Activated CD4-positive, alpha-beta memory T cell treated with anti-CD3 and anti-CD28 coated beads for 36 hours (primary cell): ENCODE measurements around the gene RGS18. TPM values are rescaled to one million over a fixed set of nuclear protein-coding genes. Genes with fewer than 3 reads are reported as not detected.
"Not testable (repeated sequence)": the region's sequence is repeated elsewhere in the genome, so short reads cannot be mapped to it uniquely, and the experiment has no call there.

Experiments
- CTCF ChIA-PET: fragments of 350-600 bp; sonication (Branson Sonifier 250); formaldehyde crosslinking; loops from one replicate; lab custom pipeline; 2021; ENCODE audit warnings: antibody characterized with exemption, inconsistent platforms; lab: Charles Lee
- POLR2A ChIA-PET: fragments of 350-600 bp; sonication (Branson Sonifier 250); formaldehyde crosslinking; loops from one replicate; lab custom pipeline; 2021; ENCODE audit warnings: antibody characterized with exemption; lab: Charles Lee
- DNase-seq: peaks from one replicate; pipeline ENCODE4 v3.0.0-alpha.2; 2020
- H3K27ac Mint-ChIP-seq: one replicate; pipeline ENCODE4 v1.8.0; 2021; ENCODE audit warnings: mixed read lengths
- H3K27me3 Mint-ChIP-seq: one replicate; pipeline ENCODE4 v1.8.0; 2021; ENCODE audit warnings: mixed read lengths
- H3K36me3 Mint-ChIP-seq: one replicate; pipeline ENCODE4 v1.8.0; 2021; ENCODE audit warnings: mixed read lengths
- H3K4me1 Mint-ChIP-seq: one replicate; pipeline ENCODE4 v1.8.0; 2021; ENCODE audit warnings: low read depth, mixed read lengths
- H3K4me3 Mint-ChIP-seq: one replicate; pipeline ENCODE4 v1.8.0; 2021; ENCODE audit warnings: mild to moderate bottlenecking, mixed read lengths
- H3K9me3 Mint-ChIP-seq: one replicate; pipeline ENCODE4 v1.8.0; 2021; ENCODE audit warnings: mixed read lengths
- intact Hi-C: fragments of 100-400 bp; cut with micrococcal nuclease; formaldehyde crosslinking; loops from one replicate; pipeline ENCODE4 v1.15.1; 2023
- total RNA-seq, 2 experiments: library from RNA; stranded (reverse); gene quantifications; one replicate each; pipeline ENCODE4 v1.2.3, GENCODE V29; 2021

The RGS18 gene
- total RNA-seq, 2 experiments from 2014 or later: 0.19 TPM

- no peaks in the 10 kb centered on the region for H3K4me1 Mint-ChIP-seq
- POLR2A ChIA-PET: no interaction called here
Observed at GRCh38 chr1:192147221-192147620, 11.0 kb upstream of the RGS18 start.

DNA sequence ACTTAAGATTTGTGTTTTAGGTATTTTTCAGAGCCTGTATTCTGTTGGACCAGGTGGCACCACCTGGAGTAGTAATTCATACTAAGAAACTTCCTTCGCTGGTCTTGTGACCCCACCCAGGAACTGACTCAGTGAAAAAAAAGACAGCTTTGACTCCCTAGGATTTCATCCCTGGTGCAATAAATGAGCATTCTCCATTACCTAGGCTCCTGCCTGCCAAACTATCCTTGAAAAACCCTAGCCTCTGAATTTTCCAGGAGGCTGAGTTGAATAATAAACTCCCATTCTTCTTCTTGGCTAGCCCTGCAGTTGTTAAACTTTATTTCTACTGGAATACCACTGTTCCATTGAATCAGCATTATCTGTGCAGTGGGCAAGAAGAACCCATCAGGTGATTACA, 10.6 kb upstream of the RGS18 start:
- ChIA-PET CTCF (no interaction called here), POLR2A (no interaction called here)
- intact Hi-C loops: no loop called here
- Mint-ChIP-seq H3K36me3 (no peaks in the 10 kb centered on the region), H3K27ac (no peak overlapping the region), H3K27me3 (no peaks in the 10 kb centered on the region), H3K4me3 (no peak overlapping the region), H3K4me1 (no peaks in the 10 kb centered on the region), H3K9me3 (peaks cover 5% of the 10 kb centered on the region)
- no peak for DNase-seq

More at GRCh38 chr1:192147221-192147620, 11.0 kb upstream of the RGS18 start:
- Mint-ChIP-seq H3K4me3 (no peak overlapping the region), H3K27ac (no peak overlapping the region), H3K9me3 (peaks cover 5% of the 10 kb centered on the region), H3K36me3 (no peaks in the 10 kb centered on the region), H3K27me3 (no peaks in the 10 kb centered on the region)
- intact Hi-C loops: no loop called here
- CTCF ChIA-PET: no interaction called here
- no peak for DNase-seq

GRCh38 chr1:192151176-192151575, 7.1 kb upstream of the RGS18 start:
- ChIA-PET CTCF (no interaction called here), POLR2A (no interaction called here)
- peaks cover 5% of the 10 kb centered on the region for H3K9me3 Mint-ChIP-seq
- no peak overlapping the region for H3K27ac Mint-ChIP-seq
- intact Hi-C loops: no loop called here
- H3K27me3 Mint-ChIP-seq: no peaks in the 10 kb centered on the region
- no peaks in the 10 kb centered on the region for H3K4me1 Mint-ChIP-seq
- no peaks in the 10 kb centered on the region for H3K36me3 Mint-ChIP-seq
- DNase-seq: no peak
- no peak overlapping the region for H3K4me3 Mint-ChIP-seq

GRCh38 chr1:192153276-192153675, 5.0 kb upstream of the RGS18 start:
- no peak overlapping the region for H3K27ac Mint-ChIP-seq

GRCh38 chr1:192157067-192157466, 1.2 kb upstream of the RGS18 start:
- no peaks in the 10 kb centered on the region for H3K27me3 Mint-ChIP-seq
- H3K9me3 Mint-ChIP-seq: no peaks in the 10 kb centered on the region
- no peak overlapping the region for H3K4me3 Mint-ChIP-seq
- no peaks in the 10 kb centered on the region for H3K4me1 Mint-ChIP-seq
- H3K36me3 Mint-ChIP-seq: no peaks in the 10 kb centered on the region
- DNase-seq: no peak
- ChIA-PET POLR2A (no interaction called here), CTCF (no interaction called here)
- H3K27ac Mint-ChIP-seq: no peak overlapping the region
- intact Hi-C loops: no loop called here

More at GRCh38 chr1:192153276-192153675, 5.0 kb upstream of the RGS18 start:
- no peak for DNase-seq
- ChIA-PET POLR2A (no interaction called here), CTCF (no interaction called here)
- no peaks in the 10 kb centered on the region for H3K9me3 Mint-ChIP-seq
- H3K4me3 Mint-ChIP-seq: no peak overlapping the region
- H3K27me3 Mint-ChIP-seq: no peaks in the 10 kb centered on the region
- H3K36me3 Mint-ChIP-seq: no peaks in the 10 kb centered on the region
- intact Hi-C loops: no loop called here
- H3K4me1 Mint-ChIP-seq: no peaks in the 10 kb centered on the region

GRCh38 chr1:192159014-192159413, 752 bp downstream of the RGS18 start:
- H3K36me3 Mint-ChIP-seq: no peaks in the 10 kb centered on the region
- DNase-seq: no peak
- H3K27me3 Mint-ChIP-seq: no peaks in the 10 kb centered on the region
- POLR2A ChIA-PET: no interaction called here
- H3K27ac Mint-ChIP-seq: no peak overlapping the region
- no peaks in the 10 kb centered on the region for H3K4me1 Mint-ChIP-seq
- H3K4me3 Mint-ChIP-seq: no peak overlapping the region
- intact Hi-C loops: no loop called here
- no peaks in the 10 kb centered on the region for H3K9me3 Mint-ChIP-seq
- CTCF ChIA-PET: no interaction called here

GRCh38 chr1:192159781-192160180, 1.5 kb downstream of the RGS18 start:
- Mint-ChIP-seq H3K36me3 (no peaks in the 10 kb centered on the region), H3K4me1 (no peaks in the 10 kb centered on the region), H3K4me3 (no peak overlapping the region), H3K9me3 (peaks cover 2% of the 10 kb centered on the region), H3K27ac (no peak overlapping the region), H3K27me3 (no peaks in the 10 kb centered on the region)
- ChIA-PET POLR2A (no interaction called here), CTCF (no interaction called here)
- intact Hi-C loops: no loop called here
- no peak for DNase-seq

DNA sequence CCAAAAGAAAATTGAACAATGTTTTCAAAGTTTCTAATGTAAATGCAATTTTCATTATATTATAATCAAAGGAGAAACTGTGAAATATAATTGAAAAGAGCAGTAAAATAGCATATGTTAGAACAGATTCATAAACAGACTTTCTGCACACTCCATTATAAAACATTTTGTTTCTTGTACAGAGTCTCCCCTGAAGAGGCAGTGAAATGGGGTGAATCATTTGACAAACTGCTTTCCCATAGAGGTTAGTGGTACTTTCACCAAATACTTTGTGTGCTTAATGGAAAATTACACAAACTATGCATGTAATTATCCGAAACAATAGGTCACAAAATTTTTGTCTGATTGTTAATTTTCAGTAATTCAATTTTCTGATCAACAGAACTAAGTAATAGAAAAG, 1.9 kb downstream of the RGS18 start:
- intact Hi-C loops: no loop called here
- CTCF ChIA-PET: no interaction called here

DNA sequence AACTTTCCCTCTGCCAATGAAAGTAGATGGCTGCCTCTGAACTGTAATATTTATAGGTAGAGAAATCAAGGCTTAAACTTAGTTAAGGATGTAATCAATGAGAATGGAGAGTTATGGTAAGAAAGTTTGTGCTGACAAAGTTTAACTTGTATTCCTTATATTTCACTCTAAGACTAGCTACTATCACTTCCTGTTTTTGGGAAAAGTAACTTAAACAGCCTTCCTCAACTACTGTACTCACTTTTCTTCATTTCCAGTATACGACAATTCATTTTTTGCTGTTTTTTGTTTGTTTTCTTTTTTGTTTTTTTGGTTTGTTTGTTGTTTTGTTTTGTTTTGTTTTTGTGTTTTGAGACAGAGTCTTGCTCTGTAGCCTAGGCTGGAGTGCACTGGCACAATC, 3.7 kb downstream of the RGS18 start:
- Mint-ChIP-seq H3K36me3 (no peaks in the 10 kb centered on the region), H3K4me3 (no peak overlapping the region), H3K9me3 (peaks cover 7% of the 10 kb centered on the region), H3K27ac (no peak overlapping the region), H3K4me1 (no peaks in the 10 kb centered on the region), H3K27me3 (no peaks in the 10 kb centered on the region)
- intact Hi-C loops: no loop called here
- POLR2A ChIA-PET: no interaction called here
- DNase-seq: no peak
- CTCF ChIA-PET: no interaction called here

More for the DNA sequence above, 1.9 kb downstream of the RGS18 start:
- POLR2A ChIA-PET: no interaction called here
- Mint-ChIP-seq H3K27me3 (no peaks in the 10 kb centered on the region), H3K4me1 (no peaks in the 10 kb centered on the region), H3K9me3 (peaks cover 5% of the 10 kb centered on the region), H3K36me3 (no peaks in the 10 kb centered on the region), H3K4me3 (no peak overlapping the region), H3K27ac (no peak overlapping the region)
- DNase-seq: no peak

GRCh38 chr1:192162376-192162775, 4.1 kb downstream of the RGS18 start:
- CTCF ChIA-PET: no interaction called here
- Mint-ChIP-seq H3K4me3 (no peak overlapping the region), H3K4me1 (no peaks in the 10 kb centered on the region), H3K27me3 (no peaks in the 10 kb centered on the region), H3K9me3 (peaks cover 7% of the 10 kb centered on the region), H3K36me3 (no peaks in the 10 kb centered on the region), H3K27ac (no peak overlapping the region)
- intact Hi-C loops: no loop called here
- DNase-seq: no peak
- POLR2A ChIA-PET: no interaction called here

- H3K4me1 Mint-ChIP-seq, H3K36me3 Mint-ChIP-seq, H3K4me3 Mint-ChIP-seq, POLR2A ChIA-PET, DNase-seq, H3K9me3 Mint-ChIP-seq, CTCF ChIA-PET, intact Hi-C loops, H3K27ac Mint-ChIP-seq, H3K27me3 Mint-ChIP-seq: not testable (repeated sequence)
Observed at GRCh38 chr1:192165002-192165401, 6.7 kb downstream of the RGS18 start.

GRCh38 chr1:192167011-192167410, 8.7 kb downstream of the RGS18 start:
- H3K9me3 Mint-ChIP-seq: peaks cover 7% of the 10 kb centered on the region
- no peak overlapping the region for H3K4me3 Mint-ChIP-seq
- no peak overlapping the region for H3K27ac Mint-ChIP-seq
- H3K4me1 Mint-ChIP-seq: no peaks in the 10 kb centered on the region
- ChIA-PET CTCF (no interaction called here), POLR2A (no interaction called here)
- no peaks in the 10 kb centered on the region for H3K27me3 Mint-ChIP-seq
- H3K36me3 Mint-ChIP-seq: no peaks in the 10 kb centered on the region
- no peak for DNase-seq
- intact Hi-C loops: no loop called here

DNA sequence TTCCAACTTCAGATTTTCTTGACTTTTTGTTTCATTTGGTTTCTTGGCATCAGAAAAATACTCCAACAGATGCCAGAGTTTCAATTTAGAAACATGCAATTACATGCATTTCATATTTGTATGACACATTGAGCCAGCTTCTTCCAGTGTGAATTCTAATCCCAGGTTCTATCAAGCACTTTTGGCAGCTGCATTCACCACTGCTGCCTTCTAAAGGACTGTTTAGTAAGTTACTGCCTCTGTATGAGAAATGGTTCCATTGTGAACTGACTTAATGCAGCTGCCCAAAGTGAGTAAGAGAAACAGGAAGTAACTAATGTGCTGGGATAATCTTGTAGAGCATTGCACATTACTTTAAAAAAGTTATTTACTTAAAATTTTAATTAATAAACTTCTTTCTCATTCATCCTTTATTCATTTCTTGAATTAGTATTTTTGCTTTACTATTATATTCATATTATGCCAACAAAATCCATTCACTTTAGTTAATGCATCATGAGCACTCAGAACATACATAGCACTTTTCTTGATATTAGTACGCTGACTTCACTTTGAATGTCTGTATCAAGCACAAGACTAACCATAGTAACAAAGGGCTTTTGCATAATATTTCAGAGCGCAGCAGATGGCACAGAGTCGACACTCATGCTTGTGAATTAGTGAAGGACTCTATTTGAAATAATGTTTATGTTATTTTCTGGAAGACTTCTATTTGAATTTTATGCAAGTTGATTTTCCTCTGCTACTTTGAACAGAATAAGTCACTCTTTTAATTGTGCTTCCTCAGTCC, 9.8 kb downstream of the RGS18 start:
- Mint-ChIP-seq H3K4me1 (no peaks in the 10 kb centered on the region), H3K27me3 (no peaks in the 10 kb centered on the region), H3K9me3 (peaks cover 7% of the 10 kb centered on the region), H3K27ac (no peak overlapping the region), H3K4me3 (no peak overlapping the region), H3K36me3 (no peaks in the 10 kb centered on the region)
- ChIA-PET CTCF (no interaction called here), POLR2A (no interaction called here)
- no peak for DNase-seq
- intact Hi-C loops: no loop called here
